Endothelial cell of umbilical vein (primary cell): ENCODE data around the gene TMEM114. TPM values are rescaled to one million over a fixed set of nuclear protein-coding genes. Genes with fewer than 3 reads are reported as not detected.

Experiments used
- BruUV-seq: library from RNA; stranded (reverse); fragments of 400-500 nt; replicated peaks from 2 replicates; lab custom pipeline; 2021; lab: Mats Ljungman, UMichigan
- CTCF ChIA-PET: fragments of 300-600, 350-600 bp; sonication (Branson Sonifier 250); formaldehyde crosslinking; loops from one replicate; lab custom pipeline; 2021; ENCODE audit warnings: antibody characterized with exemption, inconsistent platforms; lab: Charles Lee
- POLR2A ChIA-PET: fragments of 300-600, 350-600 bp; sonication (Branson Sonifier 250); formaldehyde crosslinking; loops from one replicate; lab custom pipeline; 2021; ENCODE audit warnings: antibody characterized with exemption, inconsistent platforms; lab: Charles Lee
- DNase-seq: peaks from one replicate; pipeline ENCODE4 v3.0.0-alpha.2; 2011; ENCODE audit warnings: low read depth, low spot score
- FAIRE-seq: peaks from 2 replicates; lab custom pipeline; 2011; peaks lifted over from hg19 to GRCh38; lab: Jason Lieb, UNC
- H2AFZ ChIP-seq: 2 replicates; pipeline ENCODE4 v1.6.0; 2012; ENCODE audit warnings: low read depth, low read length, control low read depth, inconsistent platforms
- H3K27ac ChIP-seq: 2 replicates; pipeline ENCODE4 v1.5.1; 2011; ENCODE audit warnings: low read depth, mild to moderate bottlenecking, control low read depth, low read length, moderate library complexity; ENCODE audit not compliant: insufficient read depth
- H3K27me3 ChIP-seq, 2 experiments: 2 replicates each; pipeline versions ENCODE4 v1.6.0 to v1.6.1; 2011; ENCODE audit warnings: low read length in 2 of 2, mixed read lengths in 1 of 2; ENCODE audit not compliant: control insufficient read depth in 2 of 2, insufficient read depth in 2 of 2
- H3K36me3 ChIP-seq, 2 experiments: 2 replicates in 1 of 2; 3 replicates in 1 of 2; pipeline ENCODE4 v1.5.1; 2011; ENCODE audit warnings: low read length in 2 of 2, mild to moderate bottlenecking in 1 of 2, moderate library complexity in 1 of 2; ENCODE audit not compliant: control insufficient read depth in 2 of 2, insufficient read depth in 2 of 2; ENCODE audit errors: extremely low read depth in 1 of 2
- H3K4me1 ChIP-seq: 3 replicates; pipeline ENCODE4 v1.5.1; 2011; ENCODE audit warnings: mild to moderate bottlenecking, low read length; ENCODE audit not compliant: control insufficient read depth, insufficient read depth; ENCODE audit errors: extremely low read depth
- H3K4me2 ChIP-seq: 2 replicates; pipeline ENCODE4 v1.6.1; 2011; ENCODE audit warnings: low read length, control low read depth, mixed read lengths; ENCODE audit not compliant: insufficient read depth
- H3K4me3 ChIP-seq, 3 experiments: fragments of 200-600 bp in 1 of 3; sonication (generic), shearing (Covaris generic) in 1 of 3; replicated peaks in 1 of 3; 2 replicates each; pipeline ENCODE4 v1.5.1; 2011 to 2016; ENCODE audit warnings: control low read depth in 3 of 3, low read length in 3 of 3, mild to moderate bottlenecking in 2 of 3, inconsistent platforms in 1 of 3, low read depth in 1 of 3, moderate library complexity in 1 of 3; ENCODE audit not compliant: insufficient read depth in 1 of 3
- H3K79me2 ChIP-seq: 2 replicates; pipeline ENCODE4 v1.6.0; 2012; ENCODE audit warnings: low read length, inconsistent platforms; ENCODE audit not compliant: control insufficient read depth, insufficient read depth
- H3K9ac ChIP-seq: replicated peaks from 2 replicates; pipeline ENCODE3; 2011; ENCODE audit warnings: low read length, control low read depth; ENCODE audit not compliant: insufficient read depth; ENCODE audit errors: extremely low read depth
- H3K9me1 ChIP-seq: replicated peaks from 3 replicates; pipeline ENCODE4 v1.6.0; 2011; ENCODE audit warnings: mild to moderate bottlenecking, low read length; ENCODE audit not compliant: control insufficient read depth, insufficient read depth; ENCODE audit errors: extremely low read depth
- H3K9me3 ChIP-seq: replicated peaks from 2 replicates; pipeline ENCODE4 v1.5.1; 2012; ENCODE audit warnings: low read length, inconsistent platforms; ENCODE audit not compliant: control insufficient read depth, insufficient read depth
- H4K20me1 ChIP-seq: replicated peaks from 2 replicates; pipeline ENCODE3; 2011; ENCODE audit warnings: mild to moderate bottlenecking, low read length; ENCODE audit not compliant: control insufficient read depth, insufficient read depth; ENCODE audit errors: extremely low read depth
- EZH2 ChIP-seq: IDR thresholded peaks from 2 replicates; pipeline ENCODE4 v1.6.1; 2012; ENCODE audit warnings: borderline replicate concordance, low read depth, mild to moderate bottlenecking, moderate library complexity, low read length, inconsistent platforms; ENCODE audit not compliant: severe bottlenecking
- FOS ChIP-seq: IDR thresholded peaks from 2 replicates; pipeline ENCODE4 v1.6.1; 2011; ENCODE audit warnings: mild to moderate bottlenecking, low read length, moderate library complexity, borderline replicate concordance; ENCODE audit not compliant: insufficient read depth
- GATA2 ChIP-seq: IDR thresholded peaks from 2 replicates; pipeline ENCODE4 v1.7.0; 2011; ENCODE audit warnings: low read depth, mild to moderate bottlenecking, moderate library complexity, mixed read lengths, low read length; ENCODE audit not compliant: insufficient read length, insufficient read depth
- JUN ChIP-seq: IDR thresholded peaks from 2 replicates; pipeline ENCODE4 v1.6.1; 2011; ENCODE audit warnings: borderline replicate concordance, low read depth; ENCODE audit not compliant: insufficient read length, insufficient read depth
- MYC ChIP-seq: IDR thresholded peaks from one replicate; pipeline ENCODE4 v1.6.1; 2011; ENCODE audit warnings: mild to moderate bottlenecking, low read depth, low read length
- POLR2A ChIP-seq: IDR thresholded peaks from 2 replicates; pipeline ENCODE4 v1.6.1; 2012; ENCODE audit warnings: low read depth, mild to moderate bottlenecking, control low read depth, low read length
- POLR2AphosphoS5 ChIP-seq: IDR thresholded peaks from 2 replicates; pipeline ENCODE4 v1.6.1; 2012; ENCODE audit warnings: low read depth, mild to moderate bottlenecking, control low read depth, low read length, moderate library complexity; ENCODE audit not compliant: insufficient read depth
- dilution Hi-C: fragments of 300-500 bp; cut with MboI; formaldehyde crosslinking; loops from one replicate; pipeline ENCODE4 v1.15.0; 2019; ENCODE audit warnings: low sequenced_read_pairs; ENCODE audit not compliant: extremely low pct_ligation_motif_present
- intact Hi-C: fragments of 100-400 bp; cut with micrococcal nuclease; formaldehyde crosslinking; loops from one replicate; pipeline ENCODE4 v1.10.0; 2022
- polyA plus RNA-seq, 4 experiments: library from polyadenylated mRNA; depleted of rRNA in 3 of 4; stranded (reverse) in 3 of 4; unstranded in 1 of 4; fragments of >200 nt; gene quantifications; 2 replicates each; pipeline versions ENCODE4 v1.2.1 to v1.2.3, GENCODE V29; 2011 to 2012; ENCODE audit warnings: missing spikeins in 1 of 4
- total RNA-seq: library from RNA; stranded (reverse); gene quantifications from 2 replicates; pipeline ENCODE4 v1.2.3, GENCODE V29; 2021
- TF ChIP-seq, protein P1 (sequence below): IDR thresholded peaks from 2 replicates; pipeline ENCODE4 v1.6.1; 2011; ENCODE audit not compliant: insufficient read depth, insufficient read length
- TF ChIP-seq, protein P2 (sequence below), 2 donors: IDR thresholded peaks; 1 replicate in 1 of 2; 2 replicates in 1 of 2; pipeline ENCODE4 v1.5.1; 2011; ENCODE audit warnings: low read length in 2 of 2, mild to moderate bottlenecking in 2 of 2, moderate library complexity in 2 of 2, control low read depth in 1 of 2, inconsistent platforms in 1 of 2, low read depth in 1 of 2; ENCODE audit not compliant: insufficient read depth in 1 of 2; ENCODE audit errors: extremely low read depth in 1 of 2

The TMEM114 gene
- total and polyA plus RNA-seq, 2 donors (not counting 3 experiments of a cell fraction or from before 2014, with no cell fraction given): not detected

DNA sequence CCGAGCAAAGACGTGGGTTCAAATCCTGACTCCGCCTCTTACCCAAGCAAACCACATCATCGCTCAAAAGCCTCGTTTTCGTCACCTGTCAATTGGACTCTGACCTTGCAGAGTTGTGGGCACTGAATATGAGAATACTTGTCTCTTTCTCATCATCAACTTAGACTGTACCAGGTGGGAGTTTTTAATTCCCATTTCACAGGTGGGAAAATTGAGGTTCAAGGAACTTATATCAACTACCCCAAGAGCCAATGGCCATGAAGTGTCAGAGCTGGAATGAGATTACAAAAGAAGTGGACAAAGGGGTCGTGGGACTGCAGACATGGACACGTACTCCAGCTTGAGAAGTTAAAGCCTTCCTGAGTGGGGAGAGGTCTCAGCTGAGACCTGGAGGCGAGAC is 10.8 kb downstream of the TMEM114 start:
- no peak overlapping the region for H3K4me2 ChIP-seq
- TF ChIP-seq MYC (no peak), POLR2A (no peak), JUN (no peak), POLR2AphosphoS5 (no peak), GATA2 (no peak), EZH2 (no peak), FOS (no peak)
- TF ChIP-seq, protein P1, sequence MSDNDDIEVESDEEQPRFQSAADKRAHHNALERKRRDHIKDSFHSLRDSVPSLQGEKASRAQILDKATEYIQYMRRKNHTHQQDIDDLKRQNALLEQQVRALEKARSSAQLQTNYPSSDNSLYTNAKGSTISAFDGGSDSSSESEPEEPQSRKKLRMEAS: no peak
- TF ChIP-seq, protein P2, sequence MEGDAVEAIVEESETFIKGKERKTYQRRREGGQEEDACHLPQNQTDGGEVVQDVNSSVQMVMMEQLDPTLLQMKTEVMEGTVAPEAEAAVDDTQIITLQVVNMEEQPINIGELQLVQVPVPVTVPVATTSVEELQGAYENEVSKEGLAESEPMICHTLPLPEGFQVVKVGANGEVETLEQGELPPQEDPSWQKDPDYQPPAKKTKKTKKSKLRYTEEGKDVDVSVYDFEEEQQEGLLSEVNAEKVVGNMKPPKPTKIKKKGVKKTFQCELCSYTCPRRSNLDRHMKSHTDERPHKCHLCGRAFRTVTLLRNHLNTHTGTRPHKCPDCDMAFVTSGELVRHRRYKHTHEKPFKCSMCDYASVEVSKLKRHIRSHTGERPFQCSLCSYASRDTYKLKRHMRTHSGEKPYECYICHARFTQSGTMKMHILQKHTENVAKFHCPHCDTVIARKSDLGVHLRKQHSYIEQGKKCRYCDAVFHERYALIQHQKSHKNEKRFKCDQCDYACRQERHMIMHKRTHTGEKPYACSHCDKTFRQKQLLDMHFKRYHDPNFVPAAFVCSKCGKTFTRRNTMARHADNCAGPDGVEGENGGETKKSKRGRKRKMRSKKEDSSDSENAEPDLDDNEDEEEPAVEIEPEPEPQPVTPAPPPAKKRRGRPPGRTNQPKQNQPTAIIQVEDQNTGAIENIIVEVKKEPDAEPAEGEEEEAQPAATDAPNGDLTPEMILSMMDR (IDR thresholded peaks at IDR 0.05; ENCODE audit: extremely low read depth in 1 of 2, insufficient read depth in 1 of 2, low read depth in 1 of 2, low read length in 2 of 2): no peak
- no peak overlapping the region for H2AFZ ChIP-seq
- FAIRE-seq (no peak), DNase-seq (no peak)
- H3K9me3 ChIP-seq: no peaks in the 10 kb centered on the region
- H3K27me3 ChIP-seq: no peaks in the 10 kb centered on the region
- H3K36me3 ChIP-seq: no peaks in the 10 kb centered on the region
- no peaks in the 10 kb centered on the region for H3K9me1 ChIP-seq
- no peaks in the 10 kb centered on the region for H3K4me1 ChIP-seq
- dilution Hi-C loops (no loop called here), intact Hi-C loops (no loop called here)
- no peak overlapping the region for H3K4me3 ChIP-seq
- H4K20me1 ChIP-seq: no peaks in the 10 kb centered on the region
- ChIA-PET POLR2A (no interaction called here), CTCF (interaction anchor here (0.8 to 1.1 kb wide), 2 partner anchors 12 to 127 kb away, joined by 3 read pairs; no protein-coding TSS in a partner anchor)
- no TSS peak for BruUV-seq
- H3K27ac ChIP-seq: no peak overlapping the region
- H3K9ac ChIP-seq: no peak overlapping the region
- no peaks in the 10 kb centered on the region for H3K79me2 ChIP-seq
